H1 (cell line): ENCODE measurements around the gene EIF4A3. TPM values are rescaled to one million over a fixed set of nuclear protein-coding genes. Genes with fewer than 3 reads are reported as not detected.

Experiments
- GABPA ChIP-seq: IDR thresholded peaks from 2 replicates; pipeline ENCODE4 v1.6.1; 2011; ENCODE audit warnings: mild to moderate bottlenecking, low read length, moderate library complexity, borderline replicate concordance; ENCODE audit not compliant: insufficient read depth
- JUN ChIP-seq: IDR thresholded peaks from 2 replicates; pipeline ENCODE4 v1.6.1; 2011; ENCODE audit warnings: low read depth, mild to moderate bottlenecking, improper control_type of control experiment, low read length
- polyA plus RNA-seq, 7 experiments: library from polyadenylated mRNA; depleted of rRNA in 3 of 7; stranded (reverse) in 5 of 7; unstranded in 2 of 7; fragments of >200 nt in 5 of 7; fragments of 200-250 nt in 2 of 7; gene quantifications; 1 replicate in 5 of 7; 2 replicates in 1 of 7; 4 replicates in 1 of 7; pipeline versions ENCODE4 v1.2.1 to v1.2.3, GENCODE V29; 2011 to 2013; ENCODE audit warnings: missing spikeins in 2 of 7, mixed read lengths in 2 of 7
- total RNA-seq: library from RNA; stranded (reverse); fragmentation: NEBNext Ultra II Directional; extraction: Animal tissue kit (Norgen Biotek cat#: 25700); gene quantifications from 2 replicates; pipeline ENCODE4 v1.2.1, GENCODE V29; 2021
- TF ChIP-seq, protein P1 (sequence below): fragments of 300-600 bp; sonication (generic); IDR thresholded peaks from 2 replicates; pipeline ENCODE4 v1.7.1; 2012; ENCODE audit warnings: low read length, moderate library complexity, mild to moderate bottlenecking, inconsistent platforms; ENCODE audit not compliant: insufficient replicate concordance

EIF4A3 gene
- total and polyA plus RNA-seq, 2 of the 8 experiments (the other 6 are each of a cell fraction or from before 2014, with no cell fraction given): 142 to 146 TPM

- TF ChIP-seq, protein P1, sequence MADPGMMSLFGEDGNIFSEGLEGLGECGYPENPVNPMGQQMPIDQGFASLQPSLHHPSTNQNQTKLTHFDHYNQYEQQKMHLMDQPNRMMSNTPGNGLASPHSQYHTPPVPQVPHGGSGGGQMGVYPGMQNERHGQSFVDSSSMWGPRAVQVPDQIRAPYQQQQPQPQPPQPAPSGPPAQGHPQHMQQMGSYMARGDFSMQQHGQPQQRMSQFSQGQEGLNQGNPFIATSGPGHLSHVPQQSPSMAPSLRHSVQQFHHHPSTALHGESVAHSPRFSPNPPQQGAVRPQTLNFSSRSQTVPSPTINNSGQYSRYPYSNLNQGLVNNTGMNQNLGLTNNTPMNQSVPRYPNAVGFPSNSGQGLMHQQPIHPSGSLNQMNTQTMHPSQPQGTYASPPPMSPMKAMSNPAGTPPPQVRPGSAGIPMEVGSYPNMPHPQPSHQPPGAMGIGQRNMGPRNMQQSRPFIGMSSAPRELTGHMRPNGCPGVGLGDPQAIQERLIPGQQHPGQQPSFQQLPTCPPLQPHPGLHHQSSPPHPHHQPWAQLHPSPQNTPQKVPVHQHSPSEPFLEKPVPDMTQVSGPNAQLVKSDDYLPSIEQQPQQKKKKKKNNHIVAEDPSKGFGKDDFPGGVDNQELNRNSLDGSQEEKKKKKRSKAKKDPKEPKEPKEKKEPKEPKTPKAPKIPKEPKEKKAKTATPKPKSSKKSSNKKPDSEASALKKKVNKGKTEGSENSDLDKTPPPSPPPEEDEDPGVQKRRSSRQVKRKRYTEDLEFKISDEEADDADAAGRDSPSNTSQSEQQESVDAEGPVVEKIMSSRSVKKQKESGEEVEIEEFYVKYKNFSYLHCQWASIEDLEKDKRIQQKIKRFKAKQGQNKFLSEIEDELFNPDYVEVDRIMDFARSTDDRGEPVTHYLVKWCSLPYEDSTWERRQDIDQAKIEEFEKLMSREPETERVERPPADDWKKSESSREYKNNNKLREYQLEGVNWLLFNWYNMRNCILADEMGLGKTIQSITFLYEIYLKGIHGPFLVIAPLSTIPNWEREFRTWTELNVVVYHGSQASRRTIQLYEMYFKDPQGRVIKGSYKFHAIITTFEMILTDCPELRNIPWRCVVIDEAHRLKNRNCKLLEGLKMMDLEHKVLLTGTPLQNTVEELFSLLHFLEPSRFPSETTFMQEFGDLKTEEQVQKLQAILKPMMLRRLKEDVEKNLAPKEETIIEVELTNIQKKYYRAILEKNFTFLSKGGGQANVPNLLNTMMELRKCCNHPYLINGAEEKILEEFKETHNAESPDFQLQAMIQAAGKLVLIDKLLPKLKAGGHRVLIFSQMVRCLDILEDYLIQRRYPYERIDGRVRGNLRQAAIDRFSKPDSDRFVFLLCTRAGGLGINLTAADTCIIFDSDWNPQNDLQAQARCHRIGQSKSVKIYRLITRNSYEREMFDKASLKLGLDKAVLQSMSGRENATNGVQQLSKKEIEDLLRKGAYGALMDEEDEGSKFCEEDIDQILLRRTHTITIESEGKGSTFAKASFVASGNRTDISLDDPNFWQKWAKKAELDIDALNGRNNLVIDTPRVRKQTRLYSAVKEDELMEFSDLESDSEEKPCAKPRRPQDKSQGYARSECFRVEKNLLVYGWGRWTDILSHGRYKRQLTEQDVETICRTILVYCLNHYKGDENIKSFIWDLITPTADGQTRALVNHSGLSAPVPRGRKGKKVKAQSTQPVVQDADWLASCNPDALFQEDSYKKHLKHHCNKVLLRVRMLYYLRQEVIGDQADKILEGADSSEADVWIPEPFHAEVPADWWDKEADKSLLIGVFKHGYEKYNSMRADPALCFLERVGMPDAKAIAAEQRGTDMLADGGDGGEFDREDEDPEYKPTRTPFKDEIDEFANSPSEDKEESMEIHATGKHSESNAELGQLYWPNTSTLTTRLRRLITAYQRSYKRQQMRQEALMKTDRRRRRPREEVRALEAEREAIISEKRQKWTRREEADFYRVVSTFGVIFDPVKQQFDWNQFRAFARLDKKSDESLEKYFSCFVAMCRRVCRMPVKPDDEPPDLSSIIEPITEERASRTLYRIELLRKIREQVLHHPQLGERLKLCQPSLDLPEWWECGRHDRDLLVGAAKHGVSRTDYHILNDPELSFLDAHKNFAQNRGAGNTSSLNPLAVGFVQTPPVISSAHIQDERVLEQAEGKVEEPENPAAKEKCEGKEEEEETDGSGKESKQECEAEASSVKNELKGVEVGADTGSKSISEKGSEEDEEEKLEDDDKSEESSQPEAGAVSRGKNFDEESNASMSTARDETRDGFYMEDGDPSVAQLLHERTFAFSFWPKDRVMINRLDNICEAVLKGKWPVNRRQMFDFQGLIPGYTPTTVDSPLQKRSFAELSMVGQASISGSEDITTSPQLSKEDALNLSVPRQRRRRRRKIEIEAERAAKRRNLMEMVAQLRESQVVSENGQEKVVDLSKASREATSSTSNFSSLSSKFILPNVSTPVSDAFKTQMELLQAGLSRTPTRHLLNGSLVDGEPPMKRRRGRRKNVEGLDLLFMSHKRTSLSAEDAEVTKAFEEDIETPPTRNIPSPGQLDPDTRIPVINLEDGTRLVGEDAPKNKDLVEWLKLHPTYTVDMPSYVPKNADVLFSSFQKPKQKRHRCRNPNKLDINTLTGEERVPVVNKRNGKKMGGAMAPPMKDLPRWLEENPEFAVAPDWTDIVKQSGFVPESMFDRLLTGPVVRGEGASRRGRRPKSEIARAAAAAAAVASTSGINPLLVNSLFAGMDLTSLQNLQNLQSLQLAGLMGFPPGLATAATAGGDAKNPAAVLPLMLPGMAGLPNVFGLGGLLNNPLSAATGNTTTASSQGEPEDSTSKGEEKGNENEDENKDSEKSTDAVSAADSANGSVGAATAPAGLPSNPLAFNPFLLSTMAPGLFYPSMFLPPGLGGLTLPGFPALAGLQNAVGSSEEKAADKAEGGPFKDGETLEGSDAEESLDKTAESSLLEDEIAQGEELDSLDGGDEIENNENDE: no peak
- TF ChIP-seq JUN (no peak), GABPA (no peak)
These were observed 37.8 kb downstream of the EIF4A3 start (continued) for GRCh38 chr17:80109066-80109660.
